GM18505 (cell line): Measurements from ENCODE around the gene XPOT.
"Not testable (repeated sequence)": the region's sequence is repeated elsewhere in the genome, so short reads cannot be mapped to it uniquely, and the experiment has no call there.

ENCODE experiments used
- ATAC-seq: cut with Tn5 transposase; IDR thresholded peaks from one replicate; pipeline ENCODE4 v1.9.1; 2021; ENCODE audit not compliant: unreplicated experiment
- POLR2A ChIP-seq: IDR thresholded peaks from 4 replicates; pipeline ENCODE4 v1.6.1; 2011; ENCODE audit warnings: borderline replicate concordance; ENCODE audit not compliant: insufficient read depth, insufficient read length; ENCODE audit errors: extremely low read depth

Gene XPOT

GRCh38 chr12:64403707-64404469 is at the start of gene XPOT:
TSS of gene XPOT (plus strand) at chr12:64404392. CDS start at chr12:64410036, 5,644 bp downstream.
- ATAC-seq = peak; percentile 98
- peak; percentile 98 for TF ChIP-seq POLR2A

- not testable (repeated sequence) for ATAC-seq
Measured at GRCh38 chr12:64356209-64356608, 48.0 kb upstream of the XPOT start.

- ATAC-seq = not testable (repeated sequence)
Measured at GRCh38 chr12:64361173-64361572, 43.0 kb upstream of the XPOT start.

- TF ChIP-seq POLR2A = no peak
- no peak for ATAC-seq
Measured at GRCh38 chr12:64362721-64363305, 41.4 kb upstream of the XPOT start.

- ATAC-seq = no peak
- no peak for TF ChIP-seq POLR2A
Measured at GRCh38 chr12:64383675-64384074, 20.5 kb upstream of the XPOT start.

- TF ChIP-seq POLR2A = no peak
- ATAC-seq = no peak
Measured at GRCh38 chr12:64385019-64385418, 19.2 kb upstream of the XPOT start.

- ATAC-seq = no peak
- no peak for TF ChIP-seq POLR2A
Measured at GRCh38 chr12:64385468-64385867, 18.7 kb upstream of the XPOT start.

- no peak for TF ChIP-seq POLR2A
- no peak for ATAC-seq
Measured at GRCh38 chr12:64387197-64387816, 16.9 kb upstream of the XPOT start.

GRCh38 chr12:64389154-64389553 is 15.0 kb upstream of the XPOT start:
- TF ChIP-seq POLR2A = no peak
- no peak for ATAC-seq

GRCh38 chr12:64390275-64390851 is 13.8 kb upstream of the XPOT start, which contains the start of gene C12orf56:
TSS of gene C12orf56 (minus strand) at chr12:64390758. CDS start at chr12:64390565, 193 bp downstream.
- no peak for TF ChIP-seq POLR2A

GRCh38 chr12:64392221-64392620 is 12.0 kb upstream of the XPOT start:
- no peak for ATAC-seq
- no peak for TF ChIP-seq POLR2A

More at GRCh38 chr12:64390275-64390851, 13.8 kb upstream of the XPOT start, which contains the start of gene C12orf56:
- no peak for ATAC-seq

GRCh38 chr12:64395739-64396138 is 8.5 kb upstream of the XPOT start:
- no peak for ATAC-seq
- TF ChIP-seq POLR2A = no peak

GRCh38 chr12:64400041-64400440 is 4.2 kb upstream of the XPOT start:
- no peak for ATAC-seq
- TF ChIP-seq POLR2A = no peak

GRCh38 chr12:64402181-64402580 is 2.0 kb upstream of the XPOT start:
- ATAC-seq = no peak
- TF ChIP-seq POLR2A = no peak
